Neural cell (in vitro differentiated cells): ENCODE data around the gene IREB2.

Source experiments
- EP300 ChIP-seq: fragments of 450-650 bp; conservative IDR thresholded peaks from 2 replicates; pipeline ENCODE4 v1.6.1; 2014; ENCODE audit warnings: antibody characterized with exemption, mild to moderate bottlenecking, moderate library complexity; ENCODE audit not compliant: poor library complexity, severe bottlenecking
- EZH2 ChIP-seq: fragments of 200-600, 300-800 bp; shearing (Covaris generic), sonication (generic); IDR thresholded peaks from 2 replicates; pipeline ENCODE4 v1.6.1; 2014; ENCODE audit warnings: antibody characterized with exemption, low read length, borderline replicate concordance, mild to moderate bottlenecking; ENCODE audit not compliant: insufficient read depth, poor library complexity, severe bottlenecking
- RAD21 ChIP-seq: fragments of 450-650 bp; conservative IDR thresholded peaks from 2 replicates; pipeline ENCODE4 v1.6.1; 2014; ENCODE audit warnings: antibody characterized with exemption, mild to moderate bottlenecking, moderate library complexity
- TF ChIP-seq, protein P1 (sequence below): fragments of 450-650 bp; IDR thresholded peaks from 2 replicates; pipeline ENCODE4 v1.5.1; 2014; ENCODE audit warnings: antibody characterized with exemption, mild to moderate bottlenecking, moderate library complexity; ENCODE audit not compliant: poor library complexity, severe bottlenecking

DNA sequence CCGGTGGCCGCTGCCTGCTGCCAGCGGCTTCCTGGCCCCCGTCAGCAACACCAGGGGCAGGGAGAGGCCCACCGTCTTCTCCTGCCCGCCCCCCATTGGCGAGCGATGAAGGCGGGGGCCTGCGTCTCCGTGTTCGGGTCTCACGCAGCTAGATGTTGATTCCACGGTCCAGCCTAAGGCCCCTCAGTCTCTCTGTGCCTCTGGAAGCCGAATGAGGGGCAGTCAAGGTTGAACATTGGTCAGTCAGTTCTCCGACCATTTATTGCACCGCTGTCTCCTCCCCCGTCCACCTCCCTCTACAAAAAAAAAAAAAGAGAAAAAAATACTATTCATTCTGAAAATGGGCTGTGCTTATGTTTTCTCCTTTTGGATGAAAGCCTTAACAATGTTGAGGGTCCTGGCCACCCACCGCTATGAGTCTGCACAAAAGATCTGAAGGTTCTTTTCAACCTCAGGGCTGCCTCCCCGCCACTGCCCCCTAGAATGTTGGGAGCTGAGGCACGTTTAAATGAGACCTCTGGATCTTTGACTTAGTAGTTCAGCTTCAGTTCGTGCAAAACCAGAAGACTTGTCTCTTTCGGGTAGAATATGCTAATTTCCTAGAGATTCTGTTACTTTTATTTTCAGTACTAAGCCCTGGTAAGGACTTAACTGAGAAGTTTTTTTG lies 736 bp downstream of the IREB2 start:
- TF ChIP-seq, protein P1, sequence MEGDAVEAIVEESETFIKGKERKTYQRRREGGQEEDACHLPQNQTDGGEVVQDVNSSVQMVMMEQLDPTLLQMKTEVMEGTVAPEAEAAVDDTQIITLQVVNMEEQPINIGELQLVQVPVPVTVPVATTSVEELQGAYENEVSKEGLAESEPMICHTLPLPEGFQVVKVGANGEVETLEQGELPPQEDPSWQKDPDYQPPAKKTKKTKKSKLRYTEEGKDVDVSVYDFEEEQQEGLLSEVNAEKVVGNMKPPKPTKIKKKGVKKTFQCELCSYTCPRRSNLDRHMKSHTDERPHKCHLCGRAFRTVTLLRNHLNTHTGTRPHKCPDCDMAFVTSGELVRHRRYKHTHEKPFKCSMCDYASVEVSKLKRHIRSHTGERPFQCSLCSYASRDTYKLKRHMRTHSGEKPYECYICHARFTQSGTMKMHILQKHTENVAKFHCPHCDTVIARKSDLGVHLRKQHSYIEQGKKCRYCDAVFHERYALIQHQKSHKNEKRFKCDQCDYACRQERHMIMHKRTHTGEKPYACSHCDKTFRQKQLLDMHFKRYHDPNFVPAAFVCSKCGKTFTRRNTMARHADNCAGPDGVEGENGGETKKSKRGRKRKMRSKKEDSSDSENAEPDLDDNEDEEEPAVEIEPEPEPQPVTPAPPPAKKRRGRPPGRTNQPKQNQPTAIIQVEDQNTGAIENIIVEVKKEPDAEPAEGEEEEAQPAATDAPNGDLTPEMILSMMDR, result peak; percentile 48
- no peak for TF ChIP-seq RAD21
- no peak for TF ChIP-seq EZH2
- no peak for TF ChIP-seq EP300
